Epithelial cell of prostate (primary cell): ENCODE results near the gene DPM2.
A peak's percentile ranks its signal among the peaks of the same experiment; 100 is the strongest.

Source experiments
- DNase-seq: peaks from one replicate; pipeline ENCODE4 v3.0.0-alpha.2; 2011; ENCODE audit warnings: low read depth, low spot score
- H3K27ac ChIP-seq: fragments of 450-650 bp; 2 replicates; pipeline ENCODE4 v1.5.1; 2017; ENCODE audit warnings: mild to moderate bottlenecking

The DPM2 gene

GRCh38 chr9:127941062-127941960 lies 3.7 kb upstream of the DPM2 start:
- H3K27ac ChIP-seq = no peak overlapping the region
- DNase-seq = no peak

DNA sequence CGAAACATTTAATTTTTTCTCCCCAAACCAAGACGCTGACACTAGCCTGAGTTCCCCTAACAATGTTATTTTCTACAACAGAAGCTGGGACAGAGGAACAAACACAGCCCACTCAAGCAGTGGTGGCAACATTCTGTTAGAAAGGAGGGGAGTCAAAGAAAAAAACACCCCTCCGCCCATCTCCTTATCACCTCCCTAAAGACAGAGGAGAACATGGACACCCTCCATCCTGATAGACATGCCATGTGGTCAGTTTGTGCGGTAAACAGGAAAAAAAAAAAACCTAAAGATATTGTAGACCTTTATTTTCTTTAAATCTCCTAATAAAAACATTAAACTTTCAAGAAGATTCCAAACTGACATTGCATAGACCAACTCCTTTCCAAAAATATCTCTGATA lies 2.9 kb upstream of the DPM2 start:
- H3K27ac ChIP-seq = no peak overlapping the region
- no peak for DNase-seq

GRCh38 chr9:127938298-127938690 lies 640 bp upstream of the DPM2 start:
- no peak for DNase-seq
- H3K27ac ChIP-seq = peak overlapping the region; percentile 33

DNA sequence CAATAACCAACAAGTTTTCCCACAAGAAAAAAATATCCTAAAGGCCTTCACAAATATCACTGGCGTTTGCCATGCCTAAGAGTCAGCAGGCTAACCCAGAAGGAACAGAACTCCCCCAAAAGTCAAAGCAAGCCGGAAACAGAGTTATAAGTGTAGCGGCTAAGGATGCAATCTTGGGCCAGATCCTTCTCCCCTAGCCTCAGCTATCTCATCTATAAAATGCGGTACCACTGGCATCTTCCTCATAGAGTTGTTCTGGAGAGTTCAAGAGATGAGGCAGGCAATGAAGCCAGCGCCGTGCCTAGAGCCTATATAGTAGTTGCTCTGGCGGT lies 632 bp downstream of the DPM2 start:
- H3K27ac ChIP-seq = peak overlapping the region; percentile 33
- no peak for DNase-seq

- DNase-seq = no peak
- H3K27ac ChIP-seq = no peak overlapping the region
Observed at GRCh38 chr9:127936347-127936852, 1.3 kb downstream of the DPM2 start.

DNA sequence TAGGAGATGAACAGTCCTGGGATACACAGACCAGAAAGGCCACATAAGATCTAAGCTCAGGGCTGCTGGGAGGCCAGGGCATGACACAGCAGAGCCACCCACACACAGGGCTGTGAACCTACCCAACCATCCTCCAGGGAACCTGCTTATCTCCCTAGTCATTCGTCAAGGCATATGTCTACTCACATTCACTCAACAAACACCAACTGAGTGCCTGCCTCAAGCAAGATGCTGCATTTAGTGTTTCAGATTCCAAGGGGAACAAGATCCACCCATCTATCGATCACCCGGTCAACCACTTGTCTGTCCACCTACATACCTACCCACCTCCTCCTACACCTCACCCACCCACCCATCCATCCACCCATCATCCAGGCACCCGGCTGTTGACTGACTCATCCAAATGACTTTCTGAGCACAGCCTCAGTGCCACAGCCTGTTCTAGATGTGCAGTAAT lies 1.9 kb downstream of the DPM2 start:
- no peak for DNase-seq
- no peak overlapping the region for H3K27ac ChIP-seq

DNA sequence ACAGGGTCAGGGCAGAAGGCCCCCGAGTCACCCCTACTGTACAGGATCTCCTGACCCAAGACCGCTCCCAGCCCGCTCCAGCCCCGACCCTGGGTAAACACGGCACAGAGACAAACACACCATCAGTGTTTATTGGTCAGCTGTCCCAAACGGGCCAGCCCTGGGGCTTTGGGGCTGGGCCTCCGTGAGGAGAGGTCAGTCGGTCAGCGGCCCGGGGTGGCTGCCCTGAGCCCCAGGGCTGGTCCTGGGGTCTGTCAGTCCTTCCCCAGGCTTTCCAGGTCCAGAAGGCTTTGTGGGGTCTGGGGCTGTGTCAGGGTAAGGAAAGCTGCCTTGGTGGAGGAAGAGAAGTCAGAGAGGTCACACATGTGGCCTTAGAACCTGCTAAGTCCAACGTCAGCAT lies 2.7 kb downstream of the DPM2 start:
- no peak overlapping the region for H3K27ac ChIP-seq
- DNase-seq = no peak

DNA sequence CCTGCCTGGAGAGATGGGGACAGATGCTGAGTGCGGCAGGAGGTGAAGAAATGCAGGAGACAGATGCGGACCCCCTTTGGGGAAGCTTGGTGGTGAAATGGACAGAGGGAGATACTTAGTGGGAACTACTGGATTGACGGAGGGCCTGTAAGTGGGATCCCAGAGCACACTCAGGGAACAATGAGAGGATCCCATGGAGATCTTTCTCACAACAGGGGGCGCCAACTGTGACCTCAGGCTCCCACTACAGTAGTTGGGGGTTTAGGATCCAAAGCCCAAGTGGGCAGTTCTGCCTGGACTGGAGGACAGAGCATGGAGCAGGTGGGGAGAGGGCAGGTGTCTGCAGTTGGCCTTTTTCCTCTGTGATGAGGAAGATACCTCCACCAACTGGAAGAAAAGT lies 3.4 kb downstream of the DPM2 start:
- DNase-seq = no peak
- H3K27ac ChIP-seq = no peak overlapping the region

DNA sequence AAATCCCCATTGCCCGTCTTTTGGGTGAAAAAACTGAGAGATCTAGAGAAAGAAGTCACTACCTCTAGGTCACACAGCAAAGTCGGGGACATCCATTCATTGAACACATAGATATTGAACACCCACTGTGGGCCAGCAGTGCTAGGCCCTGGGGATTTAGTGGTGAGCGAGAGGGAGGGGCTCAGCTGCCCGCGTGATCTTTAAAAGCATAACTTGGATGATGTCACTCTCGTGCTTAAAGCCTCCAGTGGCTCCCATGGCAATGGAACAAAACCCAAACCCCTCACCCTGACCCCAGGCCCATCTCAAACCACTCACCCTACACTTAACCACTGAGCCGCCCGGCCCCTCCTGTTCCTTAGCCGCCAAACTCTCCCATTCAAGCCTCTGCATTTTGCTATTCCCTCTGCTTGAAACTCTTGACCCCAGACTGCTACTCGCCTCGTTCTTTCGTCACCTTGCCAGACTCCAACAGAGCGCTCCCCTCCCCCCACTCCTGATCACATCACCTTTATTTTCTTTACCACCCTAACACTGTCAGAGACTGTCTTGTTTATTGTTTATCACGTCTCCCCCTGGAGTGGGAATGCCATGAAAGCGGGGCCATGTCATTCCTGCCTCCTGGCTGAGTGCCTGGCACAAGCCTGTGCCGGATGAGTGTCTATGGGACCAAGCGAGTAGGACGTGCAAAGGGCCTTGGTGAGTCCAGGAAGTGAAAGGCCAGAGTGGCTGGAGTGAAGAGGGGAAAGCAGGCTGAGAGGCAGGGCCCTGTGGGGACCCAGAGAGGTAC lies 6.4 kb downstream of the DPM2 start:
- H3K27ac ChIP-seq = peak overlapping the region; percentile 29
- DNase-seq = no peak

GRCh38 chr9:127930231-127931091 lies 7.2 kb downstream of the DPM2 start, which contains the start of gene PIP5KL1:
Gene PIP5KL1 (minus strand): TSS chr9:127930777. CDS start chr9:127930752, 25 bp downstream.
- peak within 1 kb of the TSS; percentile 29 for H3K27ac ChIP-seq
- no peak for DNase-seq

GRCh38 chr9:127929625-127929979 lies 8.1 kb downstream of the DPM2 start:
- H3K27ac ChIP-seq = no peak overlapping the region
- no peak for DNase-seq

DNA sequence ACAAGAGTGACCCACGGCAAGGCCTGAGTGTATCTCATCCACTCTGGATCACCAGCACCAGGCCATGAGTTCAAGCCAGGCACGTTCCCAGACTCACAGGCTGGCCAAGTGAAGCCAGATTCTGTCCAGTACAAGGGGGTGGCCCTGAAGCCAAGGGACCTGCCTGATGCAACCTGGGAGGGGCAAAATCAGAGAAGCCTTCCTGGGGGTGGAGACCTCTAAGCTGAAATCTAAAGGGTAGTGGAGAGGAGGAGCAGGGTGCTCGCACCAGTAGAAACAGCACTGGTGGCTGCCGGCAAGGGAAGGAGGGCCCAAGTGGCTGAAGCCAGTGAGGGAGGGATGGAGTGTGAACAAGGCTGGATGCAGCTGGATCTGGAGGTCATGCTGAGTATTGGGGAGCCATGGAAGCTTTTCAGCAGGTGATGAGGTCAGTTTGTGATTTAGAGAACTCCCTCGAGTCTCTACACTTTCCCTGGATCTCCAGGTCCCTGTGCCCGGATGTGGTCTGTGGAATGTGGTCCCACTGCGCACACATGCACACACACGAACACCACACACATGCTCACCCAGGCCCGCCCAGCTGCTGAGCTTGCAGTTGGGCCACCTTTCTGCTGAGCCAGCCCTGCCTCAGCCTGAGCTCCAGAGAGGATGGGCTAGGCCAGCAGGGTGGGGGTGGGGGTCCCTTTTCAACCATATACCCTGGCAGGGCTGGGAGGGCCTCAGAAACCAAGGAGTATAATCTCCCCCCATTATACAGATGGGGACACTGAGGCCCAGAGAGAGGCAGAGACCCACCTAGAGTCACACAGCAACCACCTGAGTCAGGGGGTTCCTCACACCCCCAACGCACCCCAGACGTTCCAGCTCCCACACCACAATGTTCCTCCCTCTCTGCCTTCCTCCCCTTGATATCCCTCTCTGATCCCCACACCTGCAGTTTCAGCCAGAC lies 8.7 kb downstream of the DPM2 start:
- DNase-seq = no peak
- no peak overlapping the region for H3K27ac ChIP-seq

- no peak overlapping the region for H3K27ac ChIP-seq
- no peak for DNase-seq
Observed at GRCh38 chr9:127927988-127928675, 9.5 kb downstream of the DPM2 start.

GRCh38 chr9:127927201-127927987 lies 10.3 kb downstream of the DPM2 start:
- H3K27ac ChIP-seq = peak overlapping the region; percentile 38
- DNase-seq = no peak

DNA sequence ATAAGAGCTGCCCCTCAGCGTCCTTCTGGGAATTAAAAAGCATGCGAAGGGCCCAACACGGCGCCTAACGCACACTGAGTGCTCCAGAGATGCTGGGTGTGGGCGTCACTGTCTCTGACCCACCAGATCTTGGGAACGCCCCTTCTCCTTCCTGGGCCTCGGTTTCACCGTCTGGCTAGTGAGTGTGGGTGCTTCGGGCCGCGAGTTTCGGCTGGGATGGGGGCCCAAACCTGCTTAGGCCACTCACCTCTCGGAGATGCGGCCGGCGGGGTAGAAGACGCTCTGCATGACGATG lies 10.8 kb downstream of the DPM2 start:
- peak overlapping the region; percentile 38 for H3K27ac ChIP-seq
- DNase-seq = no peak

GRCh38 chr9:127925959-127926905 lies 11.4 kb downstream of the DPM2 start:
- no peak for DNase-seq
- H3K27ac ChIP-seq = peak overlapping the region; percentile 38
